Panc1 (cell line): ENCODE results near the gene S100B.
"Not testable (repeated sequence)": the region's sequence is repeated elsewhere in the genome, so short reads cannot be mapped to it uniquely, and the experiment has no call there.

Experiments
- POLR2AphosphoS5 ChIP-seq: IDR thresholded peaks from 2 replicates; pipeline ENCODE4 v1.6.1; 2012; ENCODE audit warnings: mild to moderate bottlenecking, low read depth, low read length, moderate library complexity
- TF ChIP-seq, protein P1 (sequence below), 2 experiments: IDR thresholded peaks; 2 replicates each; pipeline ENCODE4 v1.6.1; 2011 to 2012; ENCODE audit warnings: low read depth in 2 of 2, control low read depth in 1 of 2, low read length in 1 of 2, mild to moderate bottlenecking in 1 of 2, moderate library complexity in 1 of 2; ENCODE audit not compliant: insufficient read depth in 1 of 2

DNA sequence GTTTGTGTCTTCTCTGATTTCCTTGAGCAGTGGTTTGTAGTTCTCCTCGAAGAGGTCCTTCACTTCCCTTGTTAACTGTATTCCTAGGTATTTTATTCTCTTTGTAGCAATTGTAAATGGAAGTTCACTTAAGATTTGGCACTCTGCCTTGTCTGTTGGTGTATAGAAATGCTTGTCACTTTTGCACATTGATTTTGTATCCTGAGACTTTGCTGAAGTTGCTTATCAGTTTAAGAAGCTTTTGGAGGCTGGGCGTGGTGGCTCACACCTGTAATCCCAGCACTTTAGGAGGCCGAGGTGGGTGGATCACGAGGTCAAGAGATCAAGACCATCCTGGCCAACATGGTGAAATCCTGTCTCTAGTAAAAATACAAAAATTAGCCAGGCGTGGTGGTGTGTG, 27.1 kb downstream of the S100B start:
- not testable (repeated sequence) for TF ChIP-seq POLR2AphosphoS5
- TF ChIP-seq, protein P1, sequence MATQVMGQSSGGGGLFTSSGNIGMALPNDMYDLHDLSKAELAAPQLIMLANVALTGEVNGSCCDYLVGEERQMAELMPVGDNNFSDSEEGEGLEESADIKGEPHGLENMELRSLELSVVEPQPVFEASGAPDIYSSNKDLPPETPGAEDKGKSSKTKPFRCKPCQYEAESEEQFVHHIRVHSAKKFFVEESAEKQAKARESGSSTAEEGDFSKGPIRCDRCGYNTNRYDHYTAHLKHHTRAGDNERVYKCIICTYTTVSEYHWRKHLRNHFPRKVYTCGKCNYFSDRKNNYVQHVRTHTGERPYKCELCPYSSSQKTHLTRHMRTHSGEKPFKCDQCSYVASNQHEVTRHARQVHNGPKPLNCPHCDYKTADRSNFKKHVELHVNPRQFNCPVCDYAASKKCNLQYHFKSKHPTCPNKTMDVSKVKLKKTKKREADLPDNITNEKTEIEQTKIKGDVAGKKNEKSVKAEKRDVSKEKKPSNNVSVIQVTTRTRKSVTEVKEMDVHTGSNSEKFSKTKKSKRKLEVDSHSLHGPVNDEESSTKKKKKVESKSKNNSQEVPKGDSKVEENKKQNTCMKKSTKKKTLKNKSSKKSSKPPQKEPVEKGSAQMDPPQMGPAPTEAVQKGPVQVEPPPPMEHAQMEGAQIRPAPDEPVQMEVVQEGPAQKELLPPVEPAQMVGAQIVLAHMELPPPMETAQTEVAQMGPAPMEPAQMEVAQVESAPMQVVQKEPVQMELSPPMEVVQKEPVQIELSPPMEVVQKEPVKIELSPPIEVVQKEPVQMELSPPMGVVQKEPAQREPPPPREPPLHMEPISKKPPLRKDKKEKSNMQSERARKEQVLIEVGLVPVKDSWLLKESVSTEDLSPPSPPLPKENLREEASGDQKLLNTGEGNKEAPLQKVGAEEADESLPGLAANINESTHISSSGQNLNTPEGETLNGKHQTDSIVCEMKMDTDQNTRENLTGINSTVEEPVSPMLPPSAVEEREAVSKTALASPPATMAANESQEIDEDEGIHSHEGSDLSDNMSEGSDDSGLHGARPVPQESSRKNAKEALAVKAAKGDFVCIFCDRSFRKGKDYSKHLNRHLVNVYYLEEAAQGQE (IDR thresholded peaks at IDR 0.05; ENCODE audit: insufficient read depth in 1 of 2, low read depth in 2 of 2, low read length in 1 of 2), result not testable (repeated sequence)
